ENCODE results near the gene SLC6A8.
"Not testable (repeated sequence)": the region's sequence is repeated elsewhere in the genome, so short reads cannot be mapped to it uniquely, and the experiment has no call there.

SLC6A8 gene

GRCh38 chrX:153700967-153701366, 13.2 kb downstream of the SLC6A8 start:
- no peak for TF ChIP-seq CTCF (IDR thresholded peaks at IDR 0.05; ENCODE audit: control insufficient read depth, insufficient read depth, low read depth, low read length, missing control alignments)
- no peak for DNase-seq (ENCODE audit: low read depth)

DNA sequence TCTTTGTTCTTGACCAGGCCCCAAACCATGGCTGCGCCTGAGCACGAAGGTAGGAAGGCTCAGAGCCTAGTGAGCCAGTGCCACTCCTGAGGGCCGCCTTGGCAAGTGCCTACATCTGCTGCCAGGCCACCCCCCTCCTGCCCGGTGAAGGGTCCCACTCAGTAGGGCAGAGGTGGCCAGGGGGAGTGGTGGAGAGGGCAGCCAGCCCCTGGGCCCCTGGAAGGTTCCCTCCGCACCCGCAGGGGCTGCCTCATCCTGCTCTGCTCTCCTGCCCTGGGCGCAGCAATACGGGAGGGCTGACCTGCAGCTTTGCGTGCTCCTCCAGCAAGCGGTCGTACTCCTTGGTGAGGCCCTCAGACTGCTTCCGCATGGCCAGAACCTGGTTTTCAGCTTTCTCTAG, 14.0 kb downstream of the SLC6A8 start:
- DNase-seq (ENCODE audit: low read depth) = no peak
- H3K4me3 ChIP-seq (ENCODE audit: control insufficient read depth, low read depth, low read length) = no peak overlapping the region
- TF ChIP-seq CTCF (IDR thresholded peaks at IDR 0.05; ENCODE audit: control insufficient read depth, insufficient read depth, low read depth, low read length, missing control alignments) = no peak

More at GRCh38 chrX:153700967-153701366, 13.2 kb downstream of the SLC6A8 start:
- H3K4me3 ChIP-seq (ENCODE audit: control insufficient read depth, low read depth, low read length) = no peak overlapping the region

DNA sequence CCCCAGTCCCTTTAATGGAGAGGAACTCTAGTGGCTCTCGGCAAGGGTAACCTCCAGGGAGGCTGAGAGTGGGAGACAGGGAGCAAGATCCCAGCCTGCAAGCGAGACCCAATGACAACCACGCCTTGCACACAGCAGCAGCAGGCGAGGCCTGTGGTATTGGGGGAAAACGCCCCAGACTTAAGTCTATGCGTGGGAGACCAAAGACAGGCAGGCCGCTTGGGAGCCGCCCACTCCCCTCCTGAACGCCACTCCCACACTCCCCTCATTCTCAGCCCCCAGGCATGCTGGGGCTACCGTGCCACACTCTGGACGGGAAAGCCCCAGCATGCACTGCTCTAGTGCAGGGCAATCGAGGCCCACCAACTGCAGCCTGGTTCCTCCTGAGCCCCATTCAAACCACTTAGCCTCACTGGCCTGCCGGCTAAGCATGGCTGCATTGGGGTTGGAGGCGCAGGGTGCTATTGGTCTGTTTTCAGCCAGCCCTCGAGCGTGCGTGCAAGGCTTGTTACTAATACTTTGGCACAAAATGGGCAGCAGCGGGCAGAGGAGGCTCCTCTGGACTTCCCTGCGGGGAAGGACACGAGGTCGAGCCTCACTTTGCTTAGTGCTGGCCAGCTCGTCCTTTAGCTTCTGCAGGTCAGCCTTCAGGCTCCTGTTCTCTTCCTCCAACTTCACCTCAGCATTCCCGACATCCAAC, 14.8 kb downstream of the SLC6A8 start:
- no peak for TF ChIP-seq CTCF (IDR thresholded peaks at IDR 0.05; ENCODE audit: control insufficient read depth, insufficient read depth, low read depth, low read length, missing control alignments)

DNA sequence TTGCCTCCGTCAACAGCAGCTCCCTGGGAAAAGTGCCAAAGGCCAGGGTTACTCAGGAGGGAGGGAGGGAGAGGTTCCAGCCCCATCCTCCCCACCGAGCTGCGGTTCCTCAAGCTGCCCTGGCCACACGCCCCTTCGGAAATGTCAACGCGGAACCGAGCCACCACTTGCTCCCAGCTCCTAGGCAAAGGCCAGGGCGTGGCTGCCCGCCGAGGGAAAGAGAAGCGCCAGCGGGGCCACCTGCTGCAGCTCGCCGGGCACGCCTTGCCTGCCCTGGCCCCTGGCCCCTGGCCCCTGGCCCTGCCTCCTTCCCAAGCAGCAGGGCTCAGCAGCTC, 15.3 kb downstream of the SLC6A8 start:
- no peak for DNase-seq (ENCODE audit: low read depth)
- TF ChIP-seq CTCF (IDR thresholded peaks at IDR 0.05; ENCODE audit: control insufficient read depth, insufficient read depth, low read depth, low read length, missing control alignments) = no peak
- H3K4me3 ChIP-seq (ENCODE audit: control insufficient read depth, low read depth, low read length) = no peak overlapping the region

More for the DNA sequence above, 14.8 kb downstream of the SLC6A8 start:
- H3K4me3 ChIP-seq (ENCODE audit: control insufficient read depth, low read depth, low read length) = no peak overlapping the region
- DNase-seq (ENCODE audit: low read depth) = no peak

- TF ChIP-seq CTCF (IDR thresholded peaks at IDR 0.05; ENCODE audit: control insufficient read depth, insufficient read depth, low read depth, low read length, missing control alignments) = no peak
- H3K4me3 ChIP-seq (ENCODE audit: control insufficient read depth, low read depth, low read length) = no peak overlapping the region
- DNase-seq (ENCODE audit: low read depth) = no peak
Measured at GRCh38 chrX:153704021-153704526, 16.3 kb downstream of the SLC6A8 start.

- H3K4me3 ChIP-seq (ENCODE audit: control insufficient read depth, low read depth, low read length); DNase-seq (ENCODE audit: low read depth): not testable (repeated sequence)
Measured at GRCh38 chrX:153704631-153705402, 17.1 kb downstream of the SLC6A8 start.

GRCh38 chrX:153705403-153706060, 17.8 kb downstream of the SLC6A8 start:
- not testable (repeated sequence) for DNase-seq (ENCODE audit: low read depth); H3K4me3 ChIP-seq (ENCODE audit: control insufficient read depth, low read depth, low read length)

All from AG09309 (cell line).